ENCODE data around the gene NFIA. TPM values are rescaled to one million over a fixed set of nuclear protein-coding genes. Genes with fewer than 3 reads are reported as not detected.
A peak's percentile ranks its signal among the peaks of the same experiment; 100 is the strongest.

The NFIA gene
- total and polyA plus RNA-seq, 9 of the 15 experiments (the other 6 are each of a cell fraction or from before 2014, with no cell fraction given) = 5.3 to 24.9 (median 9.8) TPM

DNA sequence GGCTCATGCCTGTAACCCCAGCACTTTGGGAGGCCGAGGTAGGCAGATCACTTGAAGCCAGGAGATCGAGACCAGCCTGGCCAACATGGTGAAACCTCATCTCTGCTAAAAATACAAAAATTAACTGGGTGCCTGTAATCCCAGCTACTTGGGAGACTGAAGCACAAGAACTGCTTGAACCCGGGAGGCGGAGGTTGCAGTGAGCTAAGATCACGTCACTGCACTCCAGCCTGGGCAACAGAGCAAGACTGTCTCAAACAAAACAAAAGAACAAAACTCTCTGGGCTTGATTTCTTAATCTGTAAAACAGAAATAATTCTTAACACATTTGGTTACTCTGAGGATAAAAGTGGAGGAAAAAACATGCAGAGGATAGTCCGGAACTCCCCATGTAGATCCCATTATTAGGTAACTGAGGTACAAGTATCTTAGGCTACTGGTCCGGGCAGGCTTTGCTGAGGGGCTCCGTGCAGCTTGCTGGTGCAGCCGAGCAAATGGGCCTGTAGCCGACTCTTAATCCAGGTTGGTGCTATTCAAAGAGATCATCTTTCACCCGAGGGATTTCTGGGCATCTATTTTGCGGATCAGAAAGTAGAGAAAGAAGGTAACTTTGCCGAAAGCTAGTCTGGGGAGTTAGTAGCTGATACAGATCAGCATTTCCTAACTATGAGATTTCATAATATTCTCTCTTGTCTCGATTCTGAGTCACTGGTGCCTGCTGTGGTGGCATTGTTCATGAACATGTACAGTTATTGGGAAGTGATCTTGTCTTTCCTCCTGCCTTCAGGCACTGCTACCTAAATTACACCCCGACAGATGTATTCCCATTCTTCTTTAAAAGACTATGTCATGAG lies 56.8 kb downstream of the NFIA start:
- Histone ChIP-seq H3K27ac (ENCODE audit: extremely low read depth, low read depth, low read length) (peak overlapping the region; percentile 51), H3K79me2 (ENCODE audit: control insufficient read depth, insufficient read depth, low read length) (peaks cover 71% of the 10 kb centered on the region), H2AFZ (ENCODE audit: low read depth, low read length) (peak overlapping the region; percentile 33; the same call in 1 of the 2 replicates), H3K4me3 (no peak overlapping the region), H3K9me1 (ENCODE audit: control insufficient read depth, insufficient read depth, low read length) (no peaks in the 10 kb centered on the region), H3K9ac (ENCODE audit: insufficient read depth in 1 of 2, low read depth in 2 of 2, low read length in 2 of 2) (peak overlapping the region in 1 of 2 experiments; percentile 60; a peak in 1 of 4 replicates), H4K20me1 (replicated peaks; ENCODE audit: control insufficient read depth, insufficient read depth, low read length) (no peaks in the 10 kb centered on the region), H3K4me1 (replicated peaks in 1 of 2; ENCODE audit: control insufficient read depth in 2 of 2, insufficient read depth in 2 of 2, low read length in 2 of 2) (peaks cover 8 to 33% of the 10 kb centered on the region in 2 experiments), H3K27me3 (ENCODE audit: control insufficient read depth in 2 of 2, insufficient read depth in 2 of 2, low read length in 2 of 2) (no peaks in the 10 kb centered on the region), H3K4me2 (ENCODE audit: insufficient read depth, low read length) (peak overlapping the region; percentile 37; the same call in 1 of the 2 replicates), H3K36me3 (ENCODE audit: control insufficient read depth, insufficient read depth, low read length) (peaks cover 12% of the 10 kb centered on the region; the same call in 1 of the 3 replicates), H3K9me3 (replicated peaks; ENCODE audit: control insufficient read depth, insufficient read depth, low read depth, low read length) (no peaks in the 10 kb centered on the region)
- 48% methylated on average over 15 of the region's 15 CpGs for WGBS (ENCODE audit: insufficient coverage, low coverage, missing lambda C conversion rate)
- BruUV-seq (replicated peaks) = no TSS peak
- DNase-seq (ENCODE audit: extremely low read depth in 1 of 4, low spot score in 3 of 4) (no peak), ATAC-seq (peak; percentile 35), FAIRE-seq (peak; percentile 26)
- intact Hi-C loops (cut with micrococcal nuclease) = no loop called here
- ChIA-PET POLR2A (interaction anchor here (0.7 to 4.7 kb wide), 12 partner anchors 9 to 160 kb away, joined by 3 to 21 read pairs (median 4); no protein-coding TSS in a partner anchor), CTCF (ENCODE audit: low intra/inter-chr PET ratio) (no interaction called here)
- in situ Hi-C loops (cut with MboI) = loop anchor here (5.0 kb wide), 1 partner anchor 87 kb away; no protein-coding TSS in a partner anchor
- no peak for TF ChIP-seq CC2D1A (IDR thresholded peaks at IDR 0.05)
- TF ChIP-seq TRIM28 (IDR thresholded peaks at IDR 0.05) = no peak
- TF ChIP-seq, protein P1, sequence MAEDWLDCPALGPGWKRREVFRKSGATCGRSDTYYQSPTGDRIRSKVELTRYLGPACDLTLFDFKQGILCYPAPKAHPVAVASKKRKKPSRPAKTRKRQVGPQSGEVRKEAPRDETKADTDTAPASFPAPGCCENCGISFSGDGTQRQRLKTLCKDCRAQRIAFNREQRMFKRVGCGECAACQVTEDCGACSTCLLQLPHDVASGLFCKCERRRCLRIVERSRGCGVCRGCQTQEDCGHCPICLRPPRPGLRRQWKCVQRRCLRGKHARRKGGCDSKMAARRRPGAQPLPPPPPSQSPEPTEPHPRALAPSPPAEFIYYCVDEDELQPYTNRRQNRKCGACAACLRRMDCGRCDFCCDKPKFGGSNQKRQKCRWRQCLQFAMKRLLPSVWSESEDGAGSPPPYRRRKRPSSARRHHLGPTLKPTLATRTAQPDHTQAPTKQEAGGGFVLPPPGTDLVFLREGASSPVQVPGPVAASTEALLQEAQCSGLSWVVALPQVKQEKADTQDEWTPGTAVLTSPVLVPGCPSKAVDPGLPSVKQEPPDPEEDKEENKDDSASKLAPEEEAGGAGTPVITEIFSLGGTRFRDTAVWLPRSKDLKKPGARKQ (CRISPR knock-in tag; IDR thresholded peaks at IDR 0.05) = no peak
- no peak for TF ChIP-seq ZSCAN29 (IDR thresholded peaks at IDR 0.05)
- no peak for TF ChIP-seq SIN3B (IDR thresholded peaks at IDR 0.05; ENCODE audit: low read depth)
- TF ChIP-seq, protein P2, sequence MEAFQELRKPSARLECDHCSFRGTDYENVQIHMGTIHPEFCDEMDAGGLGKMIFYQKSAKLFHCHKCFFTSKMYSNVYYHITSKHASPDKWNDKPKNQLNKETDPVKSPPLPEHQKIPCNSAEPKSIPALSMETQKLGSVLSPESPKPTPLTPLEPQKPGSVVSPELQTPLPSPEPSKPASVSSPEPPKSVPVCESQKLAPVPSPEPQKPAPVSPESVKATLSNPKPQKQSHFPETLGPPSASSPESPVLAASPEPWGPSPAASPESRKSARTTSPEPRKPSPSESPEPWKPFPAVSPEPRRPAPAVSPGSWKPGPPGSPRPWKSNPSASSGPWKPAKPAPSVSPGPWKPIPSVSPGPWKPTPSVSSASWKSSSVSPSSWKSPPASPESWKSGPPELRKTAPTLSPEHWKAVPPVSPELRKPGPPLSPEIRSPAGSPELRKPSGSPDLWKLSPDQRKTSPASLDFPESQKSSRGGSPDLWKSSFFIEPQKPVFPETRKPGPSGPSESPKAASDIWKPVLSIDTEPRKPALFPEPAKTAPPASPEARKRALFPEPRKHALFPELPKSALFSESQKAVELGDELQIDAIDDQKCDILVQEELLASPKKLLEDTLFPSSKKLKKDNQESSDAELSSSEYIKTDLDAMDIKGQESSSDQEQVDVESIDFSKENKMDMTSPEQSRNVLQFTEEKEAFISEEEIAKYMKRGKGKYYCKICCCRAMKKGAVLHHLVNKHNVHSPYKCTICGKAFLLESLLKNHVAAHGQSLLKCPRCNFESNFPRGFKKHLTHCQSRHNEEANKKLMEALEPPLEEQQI (IDR thresholded peaks at IDR 0.05) = no peak
- no peak for TF ChIP-seq CBFA2T3 (IDR thresholded peaks at IDR 0.05)
- no peak for TF ChIP-seq ZNF184 (CRISPR knock-in tag; IDR thresholded peaks at IDR 0.05)
- TF ChIP-seq, protein P3, sequence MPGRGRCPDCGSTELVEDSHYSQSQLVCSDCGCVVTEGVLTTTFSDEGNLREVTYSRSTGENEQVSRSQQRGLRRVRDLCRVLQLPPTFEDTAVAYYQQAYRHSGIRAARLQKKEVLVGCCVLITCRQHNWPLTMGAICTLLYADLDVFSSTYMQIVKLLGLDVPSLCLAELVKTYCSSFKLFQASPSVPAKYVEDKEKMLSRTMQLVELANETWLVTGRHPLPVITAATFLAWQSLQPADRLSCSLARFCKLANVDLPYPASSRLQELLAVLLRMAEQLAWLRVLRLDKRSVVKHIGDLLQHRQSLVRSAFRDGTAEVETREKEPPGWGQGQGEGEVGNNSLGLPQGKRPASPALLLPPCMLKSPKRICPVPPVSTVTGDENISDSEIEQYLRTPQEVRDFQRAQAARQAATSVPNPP (IDR thresholded peaks at IDR 0.05; ENCODE audit: borderline replicate concordance, insufficient read depth, insufficient read length) = no peak
- TF ChIP-seq, protein P4, sequence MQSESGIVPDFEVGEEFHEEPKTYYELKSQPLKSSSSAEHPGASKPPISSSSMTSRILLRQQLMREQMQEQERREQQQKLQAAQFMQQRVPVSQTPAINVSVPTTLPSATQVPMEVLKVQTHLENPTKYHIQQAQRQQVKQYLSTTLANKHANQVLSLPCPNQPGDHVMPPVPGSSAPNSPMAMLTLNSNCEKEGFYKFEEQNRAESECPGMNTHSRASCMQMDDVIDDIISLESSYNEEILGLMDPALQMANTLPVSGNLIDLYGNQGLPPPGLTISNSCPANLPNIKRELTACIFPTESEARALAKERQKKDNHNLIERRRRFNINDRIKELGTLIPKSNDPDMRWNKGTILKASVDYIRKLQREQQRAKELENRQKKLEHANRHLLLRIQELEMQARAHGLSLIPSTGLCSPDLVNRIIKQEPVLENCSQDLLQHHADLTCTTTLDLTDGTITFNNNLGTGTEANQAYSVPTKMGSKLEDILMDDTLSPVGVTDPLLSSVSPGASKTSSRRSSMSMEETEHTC (IDR thresholded peaks at IDR 0.05) = no peak
- no peak for TF ChIP-seq SREBF2 (CRISPR knock-in tag; IDR thresholded peaks at IDR 0.05)
- TF ChIP-seq, protein P5, sequence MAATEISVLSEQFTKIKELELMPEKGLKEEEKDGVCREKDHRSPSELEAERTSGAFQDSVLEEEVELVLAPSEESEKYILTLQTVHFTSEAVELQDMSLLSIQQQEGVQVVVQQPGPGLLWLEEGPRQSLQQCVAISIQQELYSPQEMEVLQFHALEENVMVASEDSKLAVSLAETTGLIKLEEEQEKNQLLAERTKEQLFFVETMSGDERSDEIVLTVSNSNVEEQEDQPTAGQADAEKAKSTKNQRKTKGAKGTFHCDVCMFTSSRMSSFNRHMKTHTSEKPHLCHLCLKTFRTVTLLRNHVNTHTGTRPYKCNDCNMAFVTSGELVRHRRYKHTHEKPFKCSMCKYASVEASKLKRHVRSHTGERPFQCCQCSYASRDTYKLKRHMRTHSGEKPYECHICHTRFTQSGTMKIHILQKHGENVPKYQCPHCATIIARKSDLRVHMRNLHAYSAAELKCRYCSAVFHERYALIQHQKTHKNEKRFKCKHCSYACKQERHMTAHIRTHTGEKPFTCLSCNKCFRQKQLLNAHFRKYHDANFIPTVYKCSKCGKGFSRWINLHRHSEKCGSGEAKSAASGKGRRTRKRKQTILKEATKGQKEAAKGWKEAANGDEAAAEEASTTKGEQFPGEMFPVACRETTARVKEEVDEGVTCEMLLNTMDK (IDR thresholded peaks at IDR 0.05; ENCODE audit: borderline replicate concordance, insufficient read depth, low read depth, low read length, poor library complexity, severe bottlenecking) = no peak
